MV-4-11 (cell line): ENCODE measurements around the gene RPP25.
"Not testable (repeated sequence)": the region's sequence is repeated elsewhere in the genome, so short reads cannot be mapped to it uniquely, and the experiment has no call there.

Experiments used
- DNase-seq: peaks from one replicate; lab custom pipeline; 2025; lab: John Stamatoyannopoulos, UW

Gene RPP25

GRCh38 chr15:74917676-74918075 is 38.9 kb downstream of the RPP25 start:
- DNase-seq, result no peak

GRCh38 chr15:74913799-74914198 is 42.8 kb downstream of the RPP25 start:
- not testable (repeated sequence) for DNase-seq

GRCh38 chr15:74913041-74913440 is 43.5 kb downstream of the RPP25 start:
- no peak for DNase-seq

- no peak for DNase-seq
Observed at GRCh38 chr15:74908635-74909034, 47.9 kb downstream of the RPP25 start.

- no peak for DNase-seq
Observed at GRCh38 chr15:74907163-74907870, 49.3 kb downstream of the RPP25 start.

- DNase-seq, result peak; percentile 82
Observed at GRCh38 chr15:74906450-74907162, 50.0 kb downstream of the RPP25 start, which contains the start of gene FAM219B. FAM219B (minus strand) TSS chr15:74906851; CDS start chr15:74906800, 51 bp downstream.

- no peak for DNase-seq
Observed at GRCh38 chr15:74906067-74906449, 50.5 kb downstream of the RPP25 start.
